OCI-LY3 (cell line): Measurements from ENCODE around the gene GNAZ.

Source experiments
- EZH2phosphoT487 ChIP-seq: fragments of 200-600 bp; shearing (Covaris generic); IDR thresholded peaks from 2 replicates; pipeline ENCODE4 v1.6.1; 2018; ENCODE audit warnings: antibody characterized with exemption, mixed run types, low read depth
- TF ChIP-seq, protein P1 (sequence below): fragments of 200-600, 300-600 bp; sonication (generic); IDR thresholded peaks from 2 replicates; pipeline ENCODE4 v1.5.1; 2014; ENCODE audit warnings: antibody characterized with exemption, low read length, low read depth

DNA sequence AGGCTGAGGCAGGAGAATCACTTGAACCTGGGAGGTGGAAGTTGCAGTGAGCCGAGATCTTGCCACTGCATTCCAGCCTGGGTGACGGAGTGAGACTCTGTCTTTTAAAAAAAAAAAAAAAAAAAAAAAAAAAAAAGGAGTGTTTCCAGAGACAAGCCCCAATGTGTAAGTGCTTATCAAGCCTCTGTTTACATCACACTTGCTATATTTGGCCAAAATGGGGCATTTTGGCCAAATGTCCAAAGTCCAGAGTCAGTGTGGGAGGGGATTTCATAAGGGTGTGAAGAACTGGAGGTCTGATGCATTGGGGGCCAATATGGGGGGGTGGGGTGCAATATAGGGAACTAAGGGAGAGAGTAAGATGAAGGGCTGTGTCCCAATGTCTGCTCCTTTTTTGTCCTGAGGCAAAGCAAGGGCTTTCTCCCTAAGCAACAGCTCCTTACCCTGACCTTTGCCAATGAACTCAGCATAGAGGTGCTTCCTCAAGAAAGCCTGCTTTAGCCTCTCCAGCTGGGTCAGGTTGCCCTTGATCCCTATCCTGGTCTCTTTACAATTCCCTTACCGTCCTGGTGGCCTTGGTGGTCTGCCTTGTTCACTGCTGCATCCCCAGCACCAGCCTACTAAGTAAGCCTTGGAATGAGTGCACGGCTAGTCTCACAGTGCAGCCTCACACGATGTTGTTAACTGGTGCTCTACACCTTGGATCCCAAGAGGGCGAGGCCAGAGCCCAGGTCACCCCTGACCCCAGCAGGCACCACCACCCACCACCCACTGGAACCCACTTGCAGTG is 95.9 kb downstream of the GNAZ start:
- TF ChIP-seq, protein P1, sequence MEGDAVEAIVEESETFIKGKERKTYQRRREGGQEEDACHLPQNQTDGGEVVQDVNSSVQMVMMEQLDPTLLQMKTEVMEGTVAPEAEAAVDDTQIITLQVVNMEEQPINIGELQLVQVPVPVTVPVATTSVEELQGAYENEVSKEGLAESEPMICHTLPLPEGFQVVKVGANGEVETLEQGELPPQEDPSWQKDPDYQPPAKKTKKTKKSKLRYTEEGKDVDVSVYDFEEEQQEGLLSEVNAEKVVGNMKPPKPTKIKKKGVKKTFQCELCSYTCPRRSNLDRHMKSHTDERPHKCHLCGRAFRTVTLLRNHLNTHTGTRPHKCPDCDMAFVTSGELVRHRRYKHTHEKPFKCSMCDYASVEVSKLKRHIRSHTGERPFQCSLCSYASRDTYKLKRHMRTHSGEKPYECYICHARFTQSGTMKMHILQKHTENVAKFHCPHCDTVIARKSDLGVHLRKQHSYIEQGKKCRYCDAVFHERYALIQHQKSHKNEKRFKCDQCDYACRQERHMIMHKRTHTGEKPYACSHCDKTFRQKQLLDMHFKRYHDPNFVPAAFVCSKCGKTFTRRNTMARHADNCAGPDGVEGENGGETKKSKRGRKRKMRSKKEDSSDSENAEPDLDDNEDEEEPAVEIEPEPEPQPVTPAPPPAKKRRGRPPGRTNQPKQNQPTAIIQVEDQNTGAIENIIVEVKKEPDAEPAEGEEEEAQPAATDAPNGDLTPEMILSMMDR = no peak
- TF ChIP-seq EZH2phosphoT487 = no peak
